Effector memory CD8-positive, alpha-beta T cell (primary cell): ENCODE results near the gene CDK9.
A peak's percentile ranks its signal among the peaks of the same experiment; 100 is the strongest.

Experiments
- ATAC-seq: fragments of 150-1000 bp; cut with Tn5 transposase; replicated peaks from 2 replicates; pipeline ENCODE4 v1.10.0; 2021; ENCODE audit warnings: mild to moderate bottlenecking, moderate library complexity
- DNase-seq, 3 experiments: peaks; one replicate each; pipeline ENCODE4 v3.0.0; 2021
- H3K27ac Mint-ChIP-seq, 2 donors: one replicate each; pipeline ENCODE4 v1.8.0; 2022; ENCODE audit warnings: mild to moderate bottlenecking in 2 of 2, mixed read lengths in 2 of 2, moderate library complexity in 2 of 2
- H3K27me3 Mint-ChIP-seq, 2 donors: one replicate each; pipeline ENCODE4 v1.8.0; 2022; ENCODE audit warnings: mixed read lengths in 2 of 2
- H3K36me3 Mint-ChIP-seq: one replicate; pipeline ENCODE4 v1.8.0; 2022; ENCODE audit warnings: mild to moderate bottlenecking, moderate library complexity, mixed read lengths; ENCODE audit not compliant: insufficient read depth
- H3K4me1 Mint-ChIP-seq, 2 donors: one replicate each; pipeline ENCODE4 v1.8.0; 2022; ENCODE audit warnings: low read depth in 2 of 2, mixed read lengths in 2 of 2
- H3K4me3 Mint-ChIP-seq, 2 donors: one replicate each; pipeline ENCODE4 v1.8.0; 2022; ENCODE audit warnings: mild to moderate bottlenecking in 2 of 2, mixed read lengths in 2 of 2, moderate library complexity in 2 of 2
- H3K9me3 Mint-ChIP-seq, 2 donors: one replicate each; pipeline ENCODE4 v1.8.0; 2022; ENCODE audit warnings: mixed read lengths in 2 of 2

Gene CDK9

DNA sequence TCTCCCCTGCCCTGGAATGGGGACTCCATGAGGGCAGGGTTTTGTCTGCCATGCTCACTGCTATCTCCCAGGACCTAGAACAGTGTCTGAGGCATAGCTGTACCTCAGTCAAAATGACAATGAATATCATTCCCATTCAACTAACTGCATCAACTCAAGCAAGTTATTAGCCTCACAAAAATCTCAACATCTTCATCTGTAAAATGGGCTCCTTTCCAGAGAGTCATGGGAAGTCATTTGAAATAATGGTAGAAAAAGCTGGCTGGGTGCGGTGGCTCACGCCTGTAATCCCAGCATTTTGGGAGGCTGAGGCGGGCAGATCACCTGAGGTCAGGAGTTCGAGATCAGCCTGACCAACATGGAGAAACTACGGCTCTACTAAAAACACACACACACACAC is 16.7 kb upstream of the CDK9 start:
- H3K9me3 Mint-ChIP-seq: no peaks in the 10 kb centered on the region
- peak overlapping the region; percentile 95 for H3K27ac Mint-ChIP-seq
- H3K4me1 Mint-ChIP-seq: peaks cover 61 to 72% of the 10 kb centered on the region in 2 donors
- no peaks in the 10 kb centered on the region for H3K27me3 Mint-ChIP-seq
- ATAC-seq (no peak), DNase-seq (no peak)
- H3K36me3 Mint-ChIP-seq: peaks cover 61% of the 10 kb centered on the region
- H3K4me3 Mint-ChIP-seq: peak overlapping the region; percentile 88 to 91

GRCh38 chr9:127769929-127770582 is 15.8 kb upstream of the CDK9 start:
- Mint-ChIP-seq H3K4me1 (peaks cover 58 to 68% of the 10 kb centered on the region in 2 donors), H3K9me3 (no peaks in the 10 kb centered on the region), H3K4me3 (peak overlapping the region; percentile 88 to 91)

DNA sequence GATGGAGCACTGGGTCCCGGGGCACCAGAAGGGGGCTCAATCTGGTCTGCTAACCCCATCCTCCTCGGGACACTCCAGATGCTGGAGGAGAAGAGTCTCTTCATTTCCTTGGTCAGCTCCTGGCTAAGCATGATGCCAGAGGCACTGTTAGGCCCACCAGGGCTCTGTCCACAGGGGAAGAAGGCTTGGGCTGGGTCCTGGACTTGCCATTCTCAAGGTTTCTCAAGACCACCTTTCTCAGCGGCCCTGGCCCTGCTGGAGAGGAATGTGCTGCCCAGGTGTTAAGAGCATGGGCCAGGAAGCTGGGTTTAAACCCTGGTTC is 15.3 kb upstream of the CDK9 start:
- Mint-ChIP-seq H3K36me3 (peaks cover 59% of the 10 kb centered on the region), H3K27ac (peak overlapping the region; percentile 95), H3K9me3 (no peaks in the 10 kb centered on the region), H3K27me3 (no peaks in the 10 kb centered on the region), H3K4me3 (peak overlapping the region; percentile 88 to 91), H3K4me1 (peaks cover 53 to 63% of the 10 kb centered on the region in 2 donors)
- DNase-seq (no peak), ATAC-seq (no peak)

More at GRCh38 chr9:127769929-127770582, 15.8 kb upstream of the CDK9 start:
- DNase-seq (no peak), ATAC-seq (no peak)
- Mint-ChIP-seq H3K36me3 (peaks cover 64% of the 10 kb centered on the region), H3K27ac (peak overlapping the region; percentile 95), H3K27me3 (no peaks in the 10 kb centered on the region)

DNA sequence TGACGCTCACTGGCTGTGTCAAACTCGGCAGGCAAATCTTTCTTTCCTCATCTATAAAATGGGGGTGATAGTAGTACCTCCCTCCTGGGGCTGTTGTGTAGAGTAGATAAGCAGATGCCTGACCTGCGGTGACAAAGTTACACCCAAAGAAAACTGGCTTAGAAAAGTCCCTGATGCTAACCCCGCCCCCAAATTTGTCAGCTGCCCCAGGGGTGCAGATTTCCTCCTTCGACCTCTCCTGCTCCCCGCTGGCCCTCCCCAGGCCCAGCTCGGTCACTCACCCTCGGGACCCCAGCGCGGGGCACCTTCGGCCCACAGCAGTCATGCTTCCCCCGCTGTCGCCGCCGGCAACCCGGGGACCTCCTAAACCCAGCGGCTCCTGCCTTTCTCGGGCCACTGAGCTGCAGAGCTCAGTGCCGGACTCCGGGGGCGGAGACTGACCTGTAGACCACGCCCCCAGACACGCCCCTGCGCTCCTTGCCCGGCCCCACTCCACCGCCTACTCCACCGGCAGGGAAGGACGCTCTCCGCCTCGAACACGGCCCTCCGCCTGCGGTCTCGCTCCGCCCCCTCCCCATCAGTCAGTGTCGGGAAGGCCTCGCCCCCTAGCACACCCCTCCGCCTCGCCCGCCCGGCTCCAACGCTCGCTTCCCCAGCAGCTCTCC is 14.8 kb upstream of the CDK9 start:
- peak overlapping the region; percentile 88 to 91 for H3K4me3 Mint-ChIP-seq
- no peaks in the 10 kb centered on the region for H3K9me3 Mint-ChIP-seq
- H3K27me3 Mint-ChIP-seq: no peaks in the 10 kb centered on the region
- peaks cover 54% of the 10 kb centered on the region for H3K36me3 Mint-ChIP-seq
- peak; percentile 79 for ATAC-seq
- H3K4me1 Mint-ChIP-seq: peaks cover 48 to 60% of the 10 kb centered on the region in 2 donors
- H3K27ac Mint-ChIP-seq: peak overlapping the region; percentile 95
- peak; percentile 86 to 90 (median 90) for DNase-seq

GRCh38 chr9:127771570-127772189 is 14.2 kb upstream of the CDK9 start:
- H3K36me3 Mint-ChIP-seq: peaks cover 56% of the 10 kb centered on the region
- H3K27me3 Mint-ChIP-seq: no peaks in the 10 kb centered on the region
- DNase-seq: no peak
- peaks cover 51 to 58% of the 10 kb centered on the region in 2 donors for H3K4me1 Mint-ChIP-seq
- H3K4me3 Mint-ChIP-seq: peak overlapping the region; percentile 88 to 91
- H3K27ac Mint-ChIP-seq: peak overlapping the region; percentile 95
- ATAC-seq: no peak
- no peaks in the 10 kb centered on the region for H3K9me3 Mint-ChIP-seq

- H3K9me3 Mint-ChIP-seq: no peaks in the 10 kb centered on the region
- no peaks in the 10 kb centered on the region for H3K27me3 Mint-ChIP-seq
- peak overlapping the region in 1 of 2 donors; percentile 22 for H3K27ac Mint-ChIP-seq
- ATAC-seq (no peak), DNase-seq (no peak)
- H3K4me1 Mint-ChIP-seq: peaks cover 52 to 53% of the 10 kb centered on the region in 2 donors
- no peak overlapping the region for H3K4me3 Mint-ChIP-seq
- peaks cover 57% of the 10 kb centered on the region for H3K36me3 Mint-ChIP-seq
Measured at GRCh38 chr9:127772603-127773002, 13.2 kb upstream of the CDK9 start.

DNA sequence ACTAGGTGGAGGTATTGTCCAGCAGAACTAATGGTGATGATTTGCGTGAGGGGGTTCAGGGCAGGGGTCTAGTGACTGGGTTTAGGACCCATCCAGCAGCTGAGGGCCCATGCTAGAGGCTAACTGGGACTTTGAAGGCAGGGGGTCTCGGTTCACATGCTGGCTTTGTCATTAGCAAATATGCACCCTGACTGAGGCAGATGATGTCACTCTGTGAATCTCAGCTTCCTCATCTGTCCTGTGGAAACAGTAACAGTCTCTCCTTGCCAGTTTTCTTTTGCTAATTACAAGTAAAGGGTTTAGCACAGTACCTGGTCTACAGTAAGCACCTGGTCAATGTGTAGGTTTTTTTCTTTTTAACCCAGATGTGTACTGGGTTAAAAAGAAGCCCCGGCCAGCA is 12.6 kb upstream of the CDK9 start:
- H3K36me3 Mint-ChIP-seq: peaks cover 58% of the 10 kb centered on the region

GRCh38 chr9:127773981-127774380 is 11.9 kb upstream of the CDK9 start:
- Mint-ChIP-seq H3K27me3 (no peaks in the 10 kb centered on the region), H3K36me3 (peaks cover 57% of the 10 kb centered on the region), H3K9me3 (no peaks in the 10 kb centered on the region), H3K4me1 (peaks cover 46 to 49% of the 10 kb centered on the region in 2 donors), H3K4me3 (peak overlapping the region; percentile 29 to 58), H3K27ac (peak overlapping the region in 1 of 2 donors; percentile 22)
- ATAC-seq: no peak
- DNase-seq: no peak

More for the DNA sequence above, 12.6 kb upstream of the CDK9 start:
- DNase-seq (no peak), ATAC-seq (no peak)
- H3K9me3 Mint-ChIP-seq: no peaks in the 10 kb centered on the region
- H3K4me3 Mint-ChIP-seq: peak overlapping the region in 1 of 2 donors; percentile 11
- H3K27ac Mint-ChIP-seq: peak overlapping the region in 1 of 2 donors; percentile 22
- H3K4me1 Mint-ChIP-seq: peaks cover 50 to 54% of the 10 kb centered on the region in 2 donors
- H3K27me3 Mint-ChIP-seq: no peaks in the 10 kb centered on the region

DNA sequence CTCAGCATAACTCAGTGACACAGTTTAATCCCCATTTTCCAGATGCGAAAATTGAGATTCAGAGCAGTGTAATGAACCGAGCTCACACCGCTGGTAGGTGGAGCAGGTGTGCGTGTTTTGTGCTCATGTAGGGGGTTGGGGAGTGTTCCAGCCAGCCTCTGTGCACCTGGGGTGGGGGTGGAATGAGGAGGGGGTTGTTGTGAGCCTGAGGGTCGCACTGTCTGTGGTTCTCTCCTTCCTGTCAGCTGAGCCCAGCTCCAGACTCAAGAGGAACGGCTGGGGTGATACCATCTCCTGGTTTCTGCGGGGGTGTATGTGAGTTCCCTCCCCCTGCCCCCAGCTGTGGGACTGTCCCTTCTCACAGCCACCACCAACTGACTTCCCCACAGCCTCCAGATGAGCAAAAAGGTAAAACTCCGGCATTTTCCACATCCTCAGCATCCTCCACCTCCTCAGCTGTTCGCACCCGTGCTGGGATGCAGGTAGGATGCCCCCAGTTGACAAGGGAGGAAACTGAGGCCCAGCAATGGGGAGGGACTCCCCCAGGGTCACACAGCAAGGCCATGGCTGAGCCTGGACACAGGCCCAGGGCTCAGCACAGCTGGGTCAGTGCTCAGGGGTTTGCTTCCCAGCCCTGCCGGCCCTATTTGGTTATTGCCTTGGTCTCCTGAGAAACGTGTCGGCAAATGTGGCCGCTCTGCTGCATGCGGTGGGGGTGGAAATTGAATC is 9.5 kb upstream of the CDK9 start:
- Mint-ChIP-seq H3K27ac (peak overlapping the region; percentile 89 to 94), H3K27me3 (no peaks in the 10 kb centered on the region), H3K9me3 (no peaks in the 10 kb centered on the region), H3K36me3 (peaks cover 51% of the 10 kb centered on the region), H3K4me3 (peak overlapping the region; percentile 92 to 97), H3K4me1 (peaks cover 38 to 42% of the 10 kb centered on the region in 2 donors)
- DNase-seq (peak; percentile 69 to 73 (median 71)), ATAC-seq (peak; percentile 61)

DNA sequence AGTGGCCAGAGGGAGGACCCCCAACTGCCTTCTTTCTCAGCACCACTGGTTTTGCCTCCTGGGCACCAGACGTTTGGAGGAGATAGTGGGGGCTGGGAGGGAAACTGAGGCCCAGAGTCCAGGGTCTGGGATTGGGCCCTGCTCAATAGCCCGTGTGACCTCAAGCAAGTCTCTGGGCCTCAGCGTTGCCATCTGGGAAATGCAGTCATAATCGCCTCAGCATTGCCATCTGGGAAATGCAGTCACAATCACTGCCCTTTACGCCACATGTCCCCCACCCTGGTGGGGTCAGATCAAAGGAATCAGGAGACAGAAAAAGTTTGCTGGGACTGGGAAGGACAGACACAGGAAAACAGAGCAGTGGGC is 8.9 kb upstream of the CDK9 start:
- Mint-ChIP-seq H3K4me1 (peaks cover 39 to 47% of the 10 kb centered on the region in 2 donors), H3K36me3 (peaks cover 46% of the 10 kb centered on the region), H3K27ac (peak overlapping the region; percentile 89 to 94), H3K27me3 (no peaks in the 10 kb centered on the region), H3K9me3 (no peaks in the 10 kb centered on the region), H3K4me3 (peak overlapping the region; percentile 92 to 97)
- ATAC-seq (no peak), DNase-seq (no peak)

DNA sequence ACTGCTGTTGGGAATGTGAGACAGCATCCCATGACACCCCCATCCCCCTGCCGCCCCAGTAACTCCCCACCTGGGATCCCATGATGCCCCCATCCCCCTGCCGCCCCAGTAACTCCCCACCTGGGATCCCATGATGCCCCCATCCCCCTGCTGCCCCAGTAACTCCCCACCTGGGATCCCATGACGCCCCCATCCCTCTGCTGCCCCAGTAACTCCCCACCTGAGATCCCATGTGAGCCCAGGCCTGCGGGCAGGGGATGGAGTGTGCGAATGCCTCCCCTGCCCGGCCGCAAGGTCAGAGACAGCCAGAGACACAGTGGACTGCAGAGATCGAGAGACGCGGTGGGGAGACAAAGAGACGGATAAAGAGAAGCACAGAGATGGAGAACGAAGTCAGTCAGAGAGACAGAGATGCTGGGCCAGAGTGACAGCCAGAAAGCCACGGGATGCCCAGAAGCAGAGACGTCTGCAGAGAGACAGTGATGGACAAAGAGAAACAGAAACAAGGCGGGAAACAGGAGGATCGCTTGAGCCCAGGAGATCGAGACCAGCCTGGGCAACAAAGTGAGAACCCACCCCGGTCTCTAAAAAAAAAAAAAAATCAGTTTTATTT is 8.4 kb upstream of the CDK9 start:
- ATAC-seq (no peak), DNase-seq (no peak)
- H3K36me3 Mint-ChIP-seq: peaks cover 42% of the 10 kb centered on the region
- H3K27ac Mint-ChIP-seq: peak overlapping the region; percentile 89 to 94
- H3K4me1 Mint-ChIP-seq: peaks cover 42 to 50% of the 10 kb centered on the region in 2 donors
- no peaks in the 10 kb centered on the region for H3K9me3 Mint-ChIP-seq
- H3K4me3 Mint-ChIP-seq: peak overlapping the region; percentile 92 to 97
- H3K27me3 Mint-ChIP-seq: no peaks in the 10 kb centered on the region

GRCh38 chr9:127778280-127779135 is 7.3 kb upstream of the CDK9 start, which contains the start of gene SH2D3C:
Gene SH2D3C (minus strand): TSS chr9:127778666. CDS start chr9:127778627, 39 bp downstream.
- Mint-ChIP-seq H3K4me3 (peak within 1 kb of the TSS; percentile 92 to 97), H3K4me1 (peaks cover 50 to 61% of the 10 kb centered on the region in 2 donors), H3K9me3 (no peaks in the 10 kb centered on the region), H3K27ac (peak within 1 kb of the TSS; percentile 89 to 94), H3K36me3 (peaks cover 42% of the 10 kb centered on the region), H3K27me3 (no peaks in the 10 kb centered on the region)
- peak; percentile 10 for ATAC-seq
- no peak for DNase-seq
